Fibroblast of lung (primary cell): ENCODE results near the gene TWNK.

Source experiments
- CTCF ChIP-seq, 2 donors: IDR thresholded peaks in 1 of 2; conservative IDR thresholded peaks in 1 of 2; 1 replicate in 1 of 2; 2 replicates in 1 of 2; pipeline ENCODE4 v1.5.1; 2011 to 2012; ENCODE audit warnings: low read length in 2 of 2, control low read depth in 1 of 2, inconsistent platforms in 1 of 2, low read depth in 1 of 2, mild to moderate bottlenecking in 1 of 2
- EZH2 ChIP-seq: IDR thresholded peaks from 2 replicates; pipeline ENCODE4 v1.5.1; 2012; ENCODE audit warnings: low read length, control low read depth, mild to moderate bottlenecking; ENCODE audit errors: missing control alignments

GRCh38 chr10:101021239-101021638 is 33.9 kb downstream of the TWNK start:
- TF ChIP-seq CTCF (conservative IDR thresholded peaks at IDR 0.05 in 1 of 2, IDR thresholded peaks at IDR 0.05 in 1 of 2; ENCODE audit: low read depth in 1 of 2, low read length in 2 of 2) (no peak), EZH2 (no peak)
